Fibroblast of pulmonary artery (primary cell): ENCODE results near the gene PRKACA.

ENCODE experiments used
- DNase-seq: peaks from one replicate; pipeline ENCODE4 v3.0.0-alpha.2; 2010; ENCODE audit warnings: low read depth
- H3K4me3 ChIP-seq: replicated peaks from 2 replicates; pipeline ENCODE4 v1.5.1; 2011; ENCODE audit warnings: low read depth, mild to moderate bottlenecking, control low read depth, low read length, moderate library complexity
- CTCF ChIP-seq: IDR thresholded peaks from 2 replicates; pipeline ENCODE4 v1.5.1; 2011; ENCODE audit warnings: mild to moderate bottlenecking, control low read depth, low read length, inconsistent platforms; ENCODE audit errors: missing control alignments

PRKACA gene

DNA sequence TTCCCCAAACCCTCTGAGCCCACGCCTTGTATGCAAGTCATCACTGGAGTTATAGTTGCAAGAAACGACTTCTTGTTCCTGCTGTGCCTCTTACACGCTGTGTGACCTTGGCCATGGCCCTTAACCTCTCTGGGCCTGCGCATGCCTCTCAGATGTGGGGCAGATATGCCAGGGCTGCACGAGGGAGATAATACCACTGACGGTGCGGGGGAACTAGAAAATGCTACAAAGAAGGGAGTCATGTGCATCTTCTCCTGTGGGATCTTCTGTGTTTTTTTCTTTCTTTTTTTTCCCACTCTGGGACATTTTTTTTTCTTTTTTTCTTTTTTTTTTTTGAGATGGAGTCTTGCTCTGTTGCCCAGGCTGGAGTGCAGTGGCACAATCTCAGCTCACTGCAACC, 22.7 kb downstream of the PRKACA start:
- TF ChIP-seq CTCF = no peak

GRCh38 chr19:14093117-14093823, 24.3 kb downstream of the PRKACA start:
- no peak for DNase-seq
- TF ChIP-seq CTCF = no peak
- no peak overlapping the region for H3K4me3 ChIP-seq

More for the DNA sequence above, 22.7 kb downstream of the PRKACA start:
- H3K4me3 ChIP-seq = no peak overlapping the region
- DNase-seq = no peak

- H3K4me3 ChIP-seq = peak overlapping the region; percentile 75
- DNase-seq = no peak
- TF ChIP-seq CTCF = no peak
These were observed 25.6 kb downstream of the PRKACA start for GRCh38 chr19:14091813-14092462.

DNA sequence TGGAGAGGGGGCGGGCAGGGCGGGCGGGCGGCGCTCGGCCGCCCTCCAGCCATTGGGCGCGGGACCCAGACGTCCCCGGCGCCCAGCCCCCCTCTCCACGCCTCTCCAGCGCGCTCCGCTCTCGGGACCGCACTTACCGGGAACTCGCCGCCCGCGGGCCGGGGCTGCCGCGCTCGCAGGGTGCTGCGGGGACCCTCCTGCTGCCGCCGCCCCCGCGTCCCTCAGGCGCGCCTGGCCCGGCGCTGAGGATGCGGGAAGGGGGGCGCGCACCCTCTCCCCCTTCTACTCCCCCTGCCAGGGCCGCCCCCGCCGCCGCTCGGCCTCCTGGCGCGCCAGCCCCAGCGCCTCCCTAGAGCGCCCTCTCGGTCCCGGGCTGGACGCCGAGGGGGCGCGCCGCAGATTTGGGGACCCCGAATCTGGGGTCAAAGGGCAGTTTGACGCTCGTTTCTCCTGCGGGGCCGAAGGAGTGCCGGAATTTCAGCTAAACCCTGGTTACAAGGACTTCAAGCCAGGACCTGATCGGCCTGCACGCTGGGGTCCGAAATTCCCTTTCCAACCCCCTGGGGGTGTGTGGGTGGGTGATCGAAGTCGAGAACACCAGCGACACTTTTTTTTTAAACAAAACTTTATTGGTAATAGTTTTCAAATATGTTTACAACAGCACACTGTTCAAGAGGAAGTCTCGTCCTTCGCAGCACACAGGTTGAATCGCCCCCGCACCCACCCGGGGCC, 26.3 kb downstream of the PRKACA start:
- H3K4me3 ChIP-seq = peak overlapping the region; percentile 75
- peak; percentile 70 for DNase-seq

GRCh38 chr19:14090509-14091080, 27.0 kb downstream of the PRKACA start, which contains the start of gene SAMD1:
Gene SAMD1 (minus strand): TSS chr19:14090751.
- DNase-seq = peak; percentile 92
- peak within 1 kb of the TSS; percentile 75 for H3K4me3 ChIP-seq
- TF ChIP-seq CTCF = no peak

More for the DNA sequence above, 26.3 kb downstream of the PRKACA start:
- peak; percentile 18 for TF ChIP-seq CTCF

GRCh38 chr19:14089662-14090508, 27.7 kb downstream of the PRKACA start:
- TF ChIP-seq CTCF = no peak
- H3K4me3 ChIP-seq = peak overlapping the region; percentile 75
- DNase-seq = peak; percentile 67
